ENCODE results near the gene BPIFB2.

The BPIFB2 gene

GRCh38 chr20:33070111-33071053, 62.9 kb downstream of the BPIFB2 start:
- DNase-seq (ENCODE audit: low spot score): no peak

GRCh38 chr20:33071198-33071597, 63.7 kb downstream of the BPIFB2 start:
- no peak for DNase-seq (ENCODE audit: low spot score)

GRCh38 chr20:33072362-33072761, 64.9 kb downstream of the BPIFB2 start:
- DNase-seq (ENCODE audit: low spot score): no peak

GRCh38 chr20:33072813-33073212, 65.3 kb downstream of the BPIFB2 start:
- DNase-seq (ENCODE audit: low spot score): no peak

Data from putamen (tissue), 1 donor.